ENCODE results near the gene BPIFB6.

Gene BPIFB6

DNA sequence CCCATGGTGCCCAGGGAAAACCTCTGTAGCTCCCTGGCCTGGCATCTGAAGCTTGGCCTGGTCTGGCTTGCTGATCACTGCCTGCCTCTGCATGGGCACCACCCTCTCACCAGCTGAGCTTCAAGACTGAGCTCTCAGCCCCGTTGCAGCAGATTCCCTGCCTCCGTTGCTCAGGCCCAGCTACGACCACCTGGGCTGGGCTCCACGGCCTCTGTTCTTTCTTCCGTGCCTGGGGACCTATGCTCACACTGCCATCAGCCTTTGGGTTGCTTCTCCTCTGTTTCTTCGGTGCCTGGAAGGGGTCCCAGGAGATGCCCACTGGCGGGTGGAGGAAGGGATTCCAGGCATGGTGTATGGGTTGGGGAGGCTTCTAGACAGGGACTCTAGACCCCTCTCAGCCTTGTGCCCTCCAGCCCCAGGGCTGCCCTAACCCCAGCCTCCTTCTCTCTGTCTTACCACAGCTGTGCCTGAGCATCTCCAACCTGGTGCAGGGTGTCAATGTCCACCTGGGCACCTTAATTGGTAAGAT is 14.8 kb upstream of the BPIFB6 start:
- DNase-seq: no peak

DNA sequence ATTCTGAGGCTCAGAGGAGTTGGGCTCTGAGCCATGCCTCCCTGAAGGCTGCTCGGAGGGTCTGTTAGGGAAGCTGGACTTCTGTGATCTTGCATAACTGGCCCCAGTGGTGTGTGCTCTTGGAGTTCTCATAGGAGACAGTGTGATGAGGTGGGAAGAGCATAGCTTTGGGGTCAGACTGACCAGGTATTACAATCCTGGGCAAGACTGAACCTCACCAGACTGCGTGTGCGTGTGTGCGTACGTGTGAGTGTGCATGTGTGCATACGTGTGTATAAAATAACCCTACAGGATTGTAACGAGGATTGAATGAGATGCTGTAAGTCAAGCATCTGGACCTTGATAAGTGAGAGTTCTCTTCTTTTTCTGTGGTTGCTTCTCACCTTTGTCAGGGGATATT is 13.9 kb upstream of the BPIFB6 start:
- no peak for DNase-seq

DNA sequence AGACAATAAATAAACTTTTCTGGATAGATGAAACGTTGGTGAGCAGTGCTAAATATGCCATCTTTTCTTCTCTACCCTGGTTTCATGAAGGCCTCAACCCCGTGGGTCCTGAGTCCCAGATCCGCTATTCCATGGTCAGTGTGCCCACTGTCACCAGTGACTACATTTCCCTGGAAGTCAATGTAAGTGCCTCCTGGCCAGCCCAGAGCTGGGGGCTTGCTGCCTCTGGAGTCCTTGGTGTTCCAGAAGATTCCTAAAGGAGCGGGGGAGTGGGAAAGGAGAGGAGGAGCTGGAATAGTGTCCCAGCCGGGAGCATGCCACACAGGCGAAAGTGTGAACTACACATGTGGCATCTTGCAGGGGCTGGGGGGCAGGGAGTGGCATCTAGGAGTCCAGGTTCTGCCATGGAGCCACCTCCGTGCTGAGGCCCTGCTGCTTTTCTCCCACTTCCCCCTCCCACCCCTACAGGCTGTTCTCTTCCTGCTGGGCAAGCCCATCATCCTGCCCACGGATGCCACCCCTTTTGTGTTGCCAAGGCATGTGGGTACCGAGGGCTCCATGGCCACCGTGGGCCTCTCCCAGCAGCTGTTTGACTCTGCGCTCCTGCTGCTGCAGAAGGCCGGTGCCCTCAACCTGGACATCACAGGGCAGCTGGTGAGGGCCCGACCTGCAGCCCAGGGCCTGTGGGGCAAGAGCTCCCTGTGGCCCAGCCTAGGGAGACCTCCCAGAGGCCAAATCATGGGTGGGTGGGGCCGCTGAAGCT is 13.1 kb upstream of the BPIFB6 start:
- DNase-seq: no peak

DNA sequence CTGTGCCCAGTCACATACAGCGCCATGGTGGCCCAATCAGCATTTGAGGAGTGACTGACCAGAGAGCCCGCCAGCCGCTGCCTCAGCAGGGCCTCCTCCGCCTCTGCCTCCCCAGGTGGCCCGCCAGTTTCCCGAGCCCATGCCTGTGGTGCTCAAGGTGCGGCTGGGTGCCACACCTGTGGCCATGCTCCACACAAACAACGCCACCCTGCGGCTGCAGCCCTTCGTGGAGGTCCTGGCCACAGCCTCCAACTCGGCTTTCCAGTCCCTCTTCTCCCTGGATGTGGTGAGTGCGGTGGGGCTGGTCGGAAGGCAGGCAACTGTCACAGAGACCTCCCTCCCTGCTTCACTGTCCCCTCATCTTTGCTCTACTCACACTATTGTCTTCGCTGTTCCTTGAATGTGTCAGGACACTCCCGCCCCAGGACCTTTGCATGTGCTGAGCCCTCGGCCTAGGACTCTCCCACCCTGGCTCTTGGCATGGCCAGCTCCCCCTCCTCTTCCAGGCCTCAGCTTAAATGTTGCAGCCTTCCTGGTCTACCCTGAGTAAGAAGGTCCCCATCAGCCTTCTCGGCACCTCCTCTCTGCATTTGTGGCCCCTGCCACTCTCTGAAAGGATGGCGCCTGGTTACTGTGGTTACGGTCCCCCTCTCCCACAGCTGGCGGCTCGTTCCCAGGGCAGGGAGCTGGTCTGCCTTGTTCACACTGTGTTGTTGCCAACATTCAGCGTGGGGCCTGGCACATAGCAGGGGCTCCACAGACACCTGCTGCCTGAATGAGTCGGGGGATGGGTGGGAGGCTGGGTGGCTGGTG is 11.8 kb upstream of the BPIFB6 start:
- no peak for DNase-seq

DNA sequence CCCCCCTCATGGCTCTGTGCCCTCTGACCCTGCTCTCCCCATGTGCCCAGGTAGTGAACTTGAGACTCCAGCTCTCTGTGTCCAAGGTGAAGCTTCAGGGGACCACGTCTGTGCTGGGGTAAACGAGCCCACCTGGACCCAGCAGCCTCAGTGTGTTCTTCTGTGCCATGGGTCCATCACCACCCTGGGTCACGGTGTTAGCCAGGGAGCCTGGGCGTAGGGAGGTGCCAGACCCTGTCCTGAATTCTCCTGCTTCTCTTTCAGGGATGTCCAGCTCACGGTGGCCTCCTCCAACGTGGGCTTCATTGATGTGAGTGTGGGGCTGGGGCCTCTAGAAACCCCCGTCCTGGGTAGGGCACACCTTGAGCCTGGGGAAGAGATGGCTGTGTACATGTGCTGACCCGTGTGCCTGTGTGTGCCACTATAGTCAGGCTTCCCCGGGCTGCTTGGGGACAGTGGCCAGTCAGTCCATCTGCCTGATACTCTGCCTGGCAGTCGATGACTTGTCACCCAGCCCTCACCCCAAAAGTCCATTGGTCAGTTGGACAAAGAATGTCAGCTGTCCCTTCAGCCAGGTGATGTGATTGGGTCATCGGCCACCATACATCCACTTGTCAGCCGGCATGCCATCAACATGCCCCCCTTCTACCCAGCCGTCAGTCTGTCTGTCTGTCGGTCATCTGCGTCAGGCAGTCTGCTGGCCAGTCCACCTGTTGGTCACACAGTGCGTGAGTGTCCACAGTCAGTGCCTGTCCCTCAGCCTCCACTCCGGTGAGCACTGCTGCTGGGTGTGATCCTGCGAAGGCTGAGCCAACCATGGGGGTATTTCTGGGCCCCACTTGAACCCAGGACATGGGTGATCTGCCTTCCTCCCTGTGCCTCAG is 10.9 kb upstream of the BPIFB6 start:
- DNase-seq: no peak

DNA sequence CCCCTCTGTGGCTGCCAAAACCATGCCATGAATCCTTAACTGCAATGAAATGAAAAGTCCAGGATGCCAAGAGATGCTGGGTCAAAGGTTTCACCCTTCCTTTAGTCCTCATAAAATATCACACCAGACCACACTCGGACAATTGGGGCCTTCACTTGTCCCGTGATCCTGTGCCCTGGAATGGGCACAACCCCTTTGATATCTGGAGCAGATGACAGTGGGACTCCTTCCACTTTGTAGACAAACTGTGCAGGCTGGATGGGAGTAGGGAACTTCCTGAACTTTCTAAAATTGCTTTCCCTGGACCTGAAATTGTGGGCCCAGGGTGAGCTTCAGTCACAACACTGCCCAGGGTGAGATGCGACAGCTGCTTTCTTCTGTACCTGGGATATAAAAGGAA is 9.6 kb upstream of the BPIFB6 start:
- no peak for DNase-seq

DNA sequence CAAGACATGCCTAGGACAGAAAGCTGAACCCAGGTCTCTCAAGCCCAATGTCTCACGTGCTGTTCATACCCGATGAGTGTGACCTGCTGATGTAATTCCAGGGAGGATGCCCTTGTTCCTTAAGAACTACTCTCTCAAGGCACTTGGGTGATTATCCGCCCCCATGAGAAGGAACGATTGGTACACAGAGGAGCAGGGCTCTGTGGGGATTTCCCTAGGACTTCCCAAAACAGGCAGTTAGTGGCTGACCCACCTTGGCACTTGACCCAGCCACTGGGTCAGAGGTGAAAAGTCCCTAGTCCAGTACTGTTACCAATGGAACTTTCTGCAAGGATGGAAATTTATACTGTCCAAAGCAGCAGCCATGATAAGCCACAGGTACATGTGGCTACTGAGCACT is 9.2 kb upstream of the BPIFB6 start:
- DNase-seq: no peak

DNA sequence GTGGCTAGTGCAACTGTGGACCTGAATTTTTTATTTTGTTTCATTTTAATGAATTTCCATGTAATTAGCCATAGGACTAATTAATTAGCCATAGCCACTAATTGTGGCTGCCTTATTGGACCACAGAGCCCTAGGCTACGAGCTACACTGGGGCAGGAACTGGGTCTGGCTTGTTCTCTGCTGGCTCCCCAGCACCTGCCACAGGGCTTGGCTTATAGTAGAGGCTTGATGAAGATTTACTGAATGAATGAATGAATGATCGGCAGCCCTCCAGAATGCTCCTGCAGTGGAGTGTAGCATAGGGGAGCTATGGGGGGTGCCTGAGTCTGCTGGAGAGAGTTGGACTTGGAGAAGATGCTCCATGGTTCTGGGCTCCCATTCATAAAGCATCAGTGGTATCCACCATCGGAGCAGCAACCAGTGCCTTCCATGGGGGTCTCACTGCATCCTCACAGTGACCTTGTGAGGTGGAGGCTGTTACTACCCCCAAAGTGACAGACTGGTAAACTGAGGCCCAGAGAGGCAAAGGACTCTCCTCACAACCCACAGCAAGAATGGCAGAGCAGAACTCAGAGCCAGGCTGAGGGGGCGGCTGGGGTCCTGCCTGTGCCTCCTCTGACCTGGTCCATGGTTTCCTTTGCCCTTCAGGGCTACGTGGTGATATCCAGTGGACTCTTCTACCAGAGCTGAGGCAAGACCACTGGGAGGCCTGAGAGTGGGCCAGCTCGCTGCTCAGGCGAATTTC is 8.6 kb upstream of the BPIFB6 start:
- DNase-seq: no peak

DNA sequence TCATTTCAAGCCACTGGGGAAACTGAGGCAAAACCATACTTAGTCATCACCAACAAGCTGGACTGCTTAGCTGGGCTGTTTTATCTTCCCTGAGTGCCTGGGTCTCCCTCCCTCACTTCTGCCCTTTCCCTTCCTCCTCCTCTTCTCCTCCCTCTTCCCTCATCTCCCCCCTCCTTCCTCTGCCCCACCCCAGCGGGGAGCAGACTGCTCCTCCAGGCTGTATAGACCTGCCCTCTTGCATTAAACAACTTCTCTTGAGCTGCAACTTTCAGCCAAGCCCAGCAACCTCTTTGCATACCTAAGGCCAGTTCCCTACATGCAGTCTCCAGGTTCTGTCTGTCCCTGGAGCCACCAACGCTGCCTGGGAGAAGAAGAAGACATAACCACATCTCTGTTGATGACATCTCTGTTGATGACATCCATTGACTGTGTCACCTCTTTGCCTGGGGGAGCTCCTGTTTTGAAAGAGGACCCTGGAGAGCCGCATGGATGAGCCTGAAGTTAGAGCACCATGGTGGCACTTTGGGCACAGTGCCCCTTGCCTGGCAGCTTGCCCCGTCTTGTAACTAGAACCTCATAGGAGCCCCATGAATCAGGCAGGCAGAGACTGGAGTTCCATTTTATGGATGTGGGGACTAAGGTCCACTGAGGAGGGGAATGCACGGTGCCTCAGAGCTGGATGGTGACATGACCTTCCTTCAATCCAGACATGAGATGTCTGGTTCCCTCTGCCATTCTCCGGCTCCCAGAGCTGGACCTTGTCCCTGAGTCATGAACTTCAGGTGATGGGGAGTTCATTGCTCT is 7.8 kb upstream of the BPIFB6 start:
- DNase-seq: no peak

DNA sequence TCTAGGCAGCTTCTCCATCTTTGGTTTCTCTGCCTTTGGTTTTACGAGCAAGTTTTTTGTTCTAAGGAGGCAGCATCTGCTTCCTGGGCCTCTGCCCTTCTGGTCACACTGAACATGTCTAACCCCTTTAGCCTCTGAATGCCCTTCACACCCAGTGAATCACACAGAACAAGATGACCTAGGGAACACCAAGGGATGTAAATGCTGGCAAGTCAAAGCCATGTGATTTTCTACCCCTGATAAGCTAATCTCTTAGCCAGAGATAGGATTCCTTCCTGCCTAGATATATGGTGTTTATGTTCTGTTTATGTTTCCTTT is 7.2 kb upstream of the BPIFB6 start:
- DNase-seq: no peak

DNA sequence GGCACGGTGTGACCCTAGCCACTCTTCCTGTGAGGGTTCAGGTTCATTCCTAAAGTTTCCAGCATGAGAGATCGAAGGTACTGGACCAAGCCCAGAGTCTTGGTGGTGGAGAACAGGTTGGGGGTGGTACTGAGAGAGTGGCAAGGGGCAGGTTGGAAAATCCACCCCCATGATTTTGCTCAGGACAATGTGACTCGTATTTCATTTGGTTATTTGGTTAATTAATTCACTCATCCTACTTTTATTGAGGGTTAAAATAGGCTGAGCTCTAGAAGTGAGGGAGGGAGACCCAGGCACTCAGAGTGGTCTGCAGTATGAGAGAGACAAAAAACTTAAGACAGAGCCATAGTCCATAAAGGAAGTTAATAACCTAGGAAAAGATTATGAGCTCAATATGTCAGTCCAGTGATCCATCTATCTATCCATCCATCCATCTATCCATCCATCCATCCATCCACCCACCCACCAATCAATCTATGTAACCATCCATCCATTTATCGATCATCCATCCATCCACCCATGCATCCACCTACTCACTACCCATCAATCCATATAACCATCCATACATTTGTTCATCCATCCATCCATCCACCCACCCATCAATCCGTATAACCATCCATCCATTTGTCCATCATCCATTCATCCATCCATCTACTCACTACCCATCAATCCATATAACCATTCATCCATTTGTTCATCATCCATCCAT is 6.7 kb upstream of the BPIFB6 start:
- no peak for DNase-seq

DNA sequence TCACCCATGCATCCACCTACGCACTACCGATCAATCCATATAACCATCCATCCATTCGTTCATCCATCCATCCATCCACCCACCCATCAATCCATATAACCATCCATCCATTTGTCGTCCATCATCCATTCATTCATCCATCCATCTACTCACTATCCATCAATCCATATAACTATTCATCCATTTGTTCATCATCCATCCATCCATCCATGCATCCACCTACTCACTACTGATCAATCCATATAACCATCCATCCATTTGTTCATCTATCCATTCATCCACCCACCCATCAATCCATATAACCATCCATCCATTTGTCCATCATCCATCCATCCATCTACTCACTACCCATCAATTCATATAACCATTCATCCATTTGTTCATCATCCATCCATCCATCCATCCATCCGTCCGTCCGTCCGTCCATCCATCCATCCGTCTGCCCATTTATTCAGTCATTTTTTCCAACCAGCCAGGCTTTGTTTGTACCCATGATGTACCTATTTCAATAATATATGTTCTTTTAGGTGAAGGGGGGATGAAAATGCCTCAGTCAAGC is 6.1 kb upstream of the BPIFB6 start:
- no peak for DNase-seq

DNA sequence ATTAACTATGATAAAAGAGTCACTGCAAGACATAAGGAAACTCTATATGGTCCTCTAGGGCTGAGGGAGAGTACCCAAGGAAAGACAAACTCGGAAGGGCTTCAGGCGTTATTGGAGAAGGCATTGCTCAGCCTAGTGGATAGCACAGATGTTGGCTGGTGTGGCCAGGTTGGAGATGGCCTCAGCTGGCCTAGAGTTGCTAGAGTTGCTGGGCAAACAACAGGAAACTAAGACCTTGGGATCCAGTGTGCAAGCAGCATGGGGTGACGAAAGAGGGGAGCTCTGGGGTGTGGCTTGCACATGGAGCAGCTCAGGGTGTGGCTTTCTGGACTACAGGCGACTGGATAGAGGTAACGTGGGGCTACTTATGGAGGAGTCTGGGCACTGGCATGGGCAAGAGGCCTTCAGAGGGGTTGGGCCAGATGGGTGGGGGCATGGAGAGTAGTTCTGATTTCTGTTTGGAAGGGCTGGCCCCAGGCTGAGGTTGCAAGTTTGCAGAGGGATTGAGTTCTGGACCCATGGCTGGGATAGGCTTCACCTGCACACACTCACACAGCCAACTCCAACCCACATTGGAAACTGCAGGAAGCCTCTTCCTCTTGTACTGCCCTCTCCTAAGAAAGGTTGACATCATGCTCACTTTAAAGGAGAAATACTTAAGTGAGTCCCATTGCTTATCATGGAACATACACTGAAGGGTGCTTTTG is 5.2 kb upstream of the BPIFB6 start:
- DNase-seq: no peak

DNA sequence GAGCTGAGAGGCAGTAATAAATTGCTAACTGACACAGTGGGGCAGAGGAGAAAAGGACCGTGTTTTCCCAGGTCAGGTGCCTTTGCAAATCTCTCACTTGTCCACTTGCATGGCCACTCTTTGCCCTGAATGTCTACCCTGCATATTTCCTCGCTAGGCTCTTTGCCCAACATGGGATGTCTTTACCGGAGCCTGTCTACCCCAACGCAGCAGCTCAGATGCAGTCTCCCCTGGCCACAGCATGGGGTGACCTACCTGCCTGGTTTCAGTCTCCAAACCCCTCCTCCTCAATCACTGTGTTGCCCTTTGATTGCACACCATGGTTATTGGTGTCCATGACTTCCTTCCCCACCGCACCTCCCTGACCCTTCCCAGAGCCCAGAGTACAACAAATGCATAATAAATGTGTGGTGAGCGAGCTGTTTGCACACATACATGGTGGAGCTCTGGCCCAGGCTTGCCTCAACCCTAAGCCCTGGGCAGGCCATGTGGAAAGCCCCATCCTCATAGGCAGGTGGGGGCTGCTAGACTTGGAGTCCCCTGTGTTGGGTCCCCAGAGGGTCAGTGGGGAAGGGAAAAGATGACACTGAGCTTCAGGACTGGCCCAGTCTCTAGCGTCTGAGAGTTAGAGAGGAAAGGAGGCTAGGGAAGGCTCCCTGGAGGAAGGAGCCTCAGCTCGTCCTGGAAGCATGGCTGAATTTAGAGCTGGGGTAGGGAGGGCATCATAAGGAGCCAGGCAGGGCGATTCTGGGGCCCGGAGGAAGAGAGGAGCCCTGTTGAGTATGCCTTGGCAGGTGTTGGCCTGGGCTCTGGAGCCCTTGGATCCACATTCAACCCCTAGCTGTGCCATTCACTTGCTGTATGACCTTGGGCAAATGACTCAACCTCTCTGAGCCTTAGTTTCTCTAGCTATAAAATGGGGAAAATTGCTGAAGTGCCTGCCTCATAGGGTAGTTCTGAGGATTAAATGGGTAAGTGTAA is 4.4 kb upstream of the BPIFB6 start:
- DNase-seq: no peak

DNA sequence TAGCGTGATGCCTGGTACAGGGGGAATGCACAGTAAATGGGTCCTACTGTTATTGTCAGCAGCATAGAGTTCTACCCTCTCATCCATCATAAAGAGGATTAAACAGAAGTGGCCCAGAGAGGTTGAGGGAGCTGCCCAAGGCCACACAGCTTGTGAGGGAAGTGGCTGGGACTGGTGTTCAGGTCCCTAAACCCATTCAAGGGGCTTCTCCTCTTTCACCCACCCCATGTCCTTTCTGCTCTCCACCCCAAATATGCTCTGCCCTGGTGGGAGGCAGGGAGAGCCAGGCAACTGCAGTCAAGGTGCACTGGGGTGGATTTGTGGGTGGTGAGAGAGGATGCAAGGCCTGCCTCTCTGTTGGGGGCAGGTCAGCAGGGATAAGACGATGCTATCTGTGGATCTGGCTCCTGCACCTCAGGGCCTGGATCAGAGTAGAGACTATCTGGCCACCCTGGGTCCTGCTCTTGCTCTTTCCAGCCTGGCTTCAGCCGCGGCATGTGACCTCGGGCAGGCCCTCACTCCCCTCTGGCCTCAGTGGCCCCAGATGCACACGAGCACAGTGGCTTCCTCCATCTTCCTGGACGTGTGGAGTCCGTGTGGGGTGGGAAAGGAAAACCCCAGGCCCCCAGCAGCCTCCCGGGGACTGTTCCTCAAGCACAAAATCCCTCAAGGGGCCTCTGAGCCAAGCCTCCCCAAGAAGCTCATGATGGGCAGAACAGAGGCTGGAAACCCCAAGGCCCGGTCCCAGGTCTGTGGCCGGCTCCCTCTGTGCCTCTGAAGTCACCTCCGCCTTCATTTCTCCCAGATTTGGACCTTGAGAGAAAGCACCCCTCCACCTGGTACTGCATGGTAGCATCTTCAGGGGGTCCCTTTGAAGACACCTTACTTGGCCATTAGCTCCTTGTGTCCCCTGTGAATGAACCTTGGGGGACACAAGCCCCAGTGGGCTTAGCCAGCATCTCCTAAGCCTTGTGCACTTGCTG is 3.4 kb upstream of the BPIFB6 start:
- DNase-seq: no peak

DNA sequence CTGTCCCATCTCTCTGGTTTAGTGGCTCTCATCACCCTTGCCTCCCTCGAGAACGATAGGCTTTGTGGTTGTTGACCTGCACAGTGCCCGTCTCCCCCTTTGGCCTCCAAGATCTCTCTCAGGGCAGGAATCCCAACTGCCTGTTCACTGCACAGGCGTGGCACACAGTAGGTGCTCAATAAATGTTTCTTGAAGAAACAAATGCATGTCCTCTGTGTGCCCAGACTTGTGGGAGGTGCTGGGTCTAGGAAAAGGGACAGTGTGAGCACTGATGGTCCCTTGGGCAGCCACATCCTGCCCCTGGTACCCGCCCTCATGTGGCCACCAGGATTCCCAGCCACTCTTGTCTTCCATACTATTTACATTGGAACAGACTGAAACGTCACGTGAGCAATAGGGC is 2.6 kb upstream of the BPIFB6 start:
- no peak for DNase-seq

DNA sequence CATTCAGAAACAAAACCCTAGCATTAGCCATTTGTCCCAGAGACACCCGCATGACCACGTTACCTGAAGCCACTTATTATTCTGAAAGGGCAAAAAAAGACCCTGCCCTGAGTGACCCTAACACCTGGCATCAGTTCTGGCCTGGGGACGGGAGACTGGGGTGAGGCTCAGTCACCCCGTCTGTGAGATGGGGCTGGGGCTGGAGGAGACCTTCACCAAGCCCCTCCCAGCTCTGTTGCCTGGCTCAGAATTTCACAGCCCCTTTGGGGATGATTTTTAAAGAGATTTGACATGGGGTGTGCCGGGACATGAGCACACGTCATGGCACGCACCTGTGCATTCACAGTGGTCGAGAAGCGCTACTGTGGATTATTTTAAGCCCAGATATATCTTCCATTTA is 1.4 kb upstream of the BPIFB6 start:
- no peak for DNase-seq

DNA sequence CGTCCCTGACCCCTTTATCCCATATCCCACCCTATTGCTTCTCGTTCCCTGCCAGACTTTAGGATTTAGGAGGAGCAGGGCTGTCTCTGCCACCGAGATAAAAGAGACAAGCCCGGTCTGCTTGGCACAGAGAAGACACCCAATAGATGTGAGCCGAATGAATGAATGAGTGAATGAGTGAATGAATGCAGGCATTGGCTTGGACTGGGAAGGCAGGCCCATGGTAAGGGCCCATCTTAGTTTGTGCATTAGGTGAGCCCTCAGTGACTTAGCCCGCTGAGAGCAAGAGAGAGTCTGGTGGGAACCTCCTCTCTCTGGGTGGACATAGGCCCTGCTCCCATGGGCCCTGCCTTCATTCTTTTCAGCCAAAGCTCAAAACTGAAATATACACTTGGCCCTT is 879 bp upstream of the BPIFB6 start:
- DNase-seq: no peak
